ENCODE data around the gene HMG20A.

DNA sequence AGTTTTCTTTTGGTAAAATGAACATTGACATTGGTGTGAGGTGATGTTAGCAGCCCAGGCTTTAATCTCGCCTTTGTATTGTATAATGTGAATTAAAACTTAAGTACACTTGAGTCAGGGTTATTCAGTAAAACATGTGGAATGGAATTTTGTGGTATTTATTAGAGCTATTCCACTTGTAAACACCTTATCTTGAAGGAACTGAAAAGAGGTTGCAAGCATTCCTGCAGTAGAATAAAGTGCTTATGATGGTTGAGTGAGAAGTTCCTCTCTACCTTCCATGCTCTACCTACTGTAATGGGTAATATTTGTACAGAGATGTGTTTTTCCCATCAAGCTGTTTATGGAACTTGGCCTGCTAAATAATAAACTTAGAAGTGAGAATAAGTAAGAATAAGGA, 36.1 kb downstream of the HMG20A start:
- TF ChIP-seq ARNTL (CRISPR knock-in tag; IDR thresholded peaks at IDR 0.05; ENCODE audit: borderline replicate concordance, low read depth) (no peak), SNAI2 (CRISPR knock-in tag; IDR thresholded peaks at IDR 0.05) (no peak), PPARA (CRISPR knock-in tag; IDR thresholded peaks at IDR 0.05; ENCODE audit: borderline replicate concordance) (no peak), ZNF70 (CRISPR knock-in tag; IDR thresholded peaks at IDR 0.05) (no peak), GLIS3 (CRISPR knock-in tag; IDR thresholded peaks at IDR 0.05) (no peak)
- TF ChIP-seq, protein P1, sequence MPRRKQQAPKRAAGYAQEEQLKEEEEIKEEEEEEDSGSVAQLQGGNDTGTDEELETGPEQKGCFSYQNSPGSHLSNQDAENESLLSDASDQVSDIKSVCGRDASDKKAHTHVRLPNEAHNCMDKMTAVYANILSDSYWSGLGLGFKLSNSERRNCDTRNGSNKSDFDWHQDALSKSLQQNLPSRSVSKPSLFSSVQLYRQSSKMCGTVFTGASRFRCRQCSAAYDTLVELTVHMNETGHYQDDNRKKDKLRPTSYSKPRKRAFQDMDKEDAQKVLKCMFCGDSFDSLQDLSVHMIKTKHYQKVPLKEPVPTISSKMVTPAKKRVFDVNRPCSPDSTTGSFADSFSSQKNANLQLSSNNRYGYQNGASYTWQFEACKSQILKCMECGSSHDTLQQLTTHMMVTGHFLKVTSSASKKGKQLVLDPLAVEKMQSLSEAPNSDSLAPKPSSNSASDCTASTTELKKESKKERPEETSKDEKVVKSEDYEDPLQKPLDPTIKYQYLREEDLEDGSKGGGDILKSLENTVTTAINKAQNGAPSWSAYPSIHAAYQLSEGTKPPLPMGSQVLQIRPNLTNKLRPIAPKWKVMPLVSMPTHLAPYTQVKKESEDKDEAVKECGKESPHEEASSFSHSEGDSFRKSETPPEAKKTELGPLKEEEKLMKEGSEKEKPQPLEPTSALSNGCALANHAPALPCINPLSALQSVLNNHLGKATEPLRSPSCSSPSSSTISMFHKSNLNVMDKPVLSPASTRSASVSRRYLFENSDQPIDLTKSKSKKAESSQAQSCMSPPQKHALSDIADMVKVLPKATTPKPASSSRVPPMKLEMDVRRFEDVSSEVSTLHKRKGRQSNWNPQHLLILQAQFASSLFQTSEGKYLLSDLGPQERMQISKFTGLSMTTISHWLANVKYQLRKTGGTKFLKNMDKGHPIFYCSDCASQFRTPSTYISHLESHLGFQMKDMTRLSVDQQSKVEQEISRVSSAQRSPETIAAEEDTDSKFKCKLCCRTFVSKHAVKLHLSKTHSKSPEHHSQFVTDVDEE (CRISPR knock-in tag; IDR thresholded peaks at IDR 0.05), result no peak
- TF ChIP-seq, protein P2, sequence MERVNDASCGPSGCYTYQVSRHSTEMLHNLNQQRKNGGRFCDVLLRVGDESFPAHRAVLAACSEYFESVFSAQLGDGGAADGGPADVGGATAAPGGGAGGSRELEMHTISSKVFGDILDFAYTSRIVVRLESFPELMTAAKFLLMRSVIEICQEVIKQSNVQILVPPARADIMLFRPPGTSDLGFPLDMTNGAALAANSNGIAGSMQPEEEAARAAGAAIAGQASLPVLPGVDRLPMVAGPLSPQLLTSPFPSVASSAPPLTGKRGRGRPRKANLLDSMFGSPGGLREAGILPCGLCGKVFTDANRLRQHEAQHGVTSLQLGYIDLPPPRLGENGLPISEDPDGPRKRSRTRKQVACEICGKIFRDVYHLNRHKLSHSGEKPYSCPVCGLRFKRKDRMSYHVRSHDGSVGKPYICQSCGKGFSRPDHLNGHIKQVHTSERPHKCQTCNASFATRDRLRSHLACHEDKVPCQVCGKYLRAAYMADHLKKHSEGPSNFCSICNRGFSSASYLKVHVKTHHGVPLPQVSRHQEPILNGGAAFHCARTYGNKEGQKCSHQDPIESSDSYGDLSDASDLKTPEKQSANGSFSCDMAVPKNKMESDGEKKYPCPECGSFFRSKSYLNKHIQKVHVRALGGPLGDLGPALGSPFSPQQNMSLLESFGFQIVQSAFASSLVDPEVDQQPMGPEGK (CRISPR knock-in tag; IDR thresholded peaks at IDR 0.05; ENCODE audit: borderline replicate concordance), result no peak
- TF ChIP-seq, protein P3, sequence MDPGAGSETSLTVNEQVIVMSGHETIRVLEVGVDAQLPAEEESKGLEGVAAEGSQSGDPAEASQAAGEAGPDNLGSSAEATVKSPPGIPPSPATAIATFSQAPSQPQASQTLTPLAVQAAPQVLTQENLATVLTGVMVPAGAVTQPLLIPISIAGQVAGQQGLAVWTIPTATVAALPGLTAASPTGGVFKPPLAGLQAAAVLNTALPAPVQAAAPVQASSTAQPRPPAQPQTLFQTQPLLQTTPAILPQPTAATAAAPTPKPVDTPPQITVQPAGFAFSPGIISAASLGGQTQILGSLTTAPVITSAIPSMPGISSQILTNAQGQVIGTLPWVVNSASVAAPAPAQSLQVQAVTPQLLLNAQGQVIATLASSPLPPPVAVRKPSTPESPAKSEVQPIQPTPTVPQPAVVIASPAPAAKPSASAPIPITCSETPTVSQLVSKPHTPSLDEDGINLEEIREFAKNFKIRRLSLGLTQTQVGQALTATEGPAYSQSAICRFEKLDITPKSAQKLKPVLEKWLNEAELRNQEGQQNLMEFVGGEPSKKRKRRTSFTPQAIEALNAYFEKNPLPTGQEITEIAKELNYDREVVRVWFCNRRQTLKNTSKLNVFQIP (CRISPR knock-in tag; IDR thresholded peaks at IDR 0.05; ENCODE audit: borderline replicate concordance, low read depth), result no peak

Measured in SK-N-SH treated with all-trans-retinoic acid at 6 μM for 48 hours (cell line).